OCI-LY3 (cell line): ENCODE measurements around the gene APBA1.

Source experiments
- EZH2phosphoT487 ChIP-seq: fragments of 200-600 bp; shearing (Covaris generic); IDR thresholded peaks from 2 replicates; pipeline ENCODE4 v1.6.1; 2018; ENCODE audit warnings: antibody characterized with exemption, mixed run types, low read depth
- TF ChIP-seq, protein P1 (sequence below): fragments of 200-600, 300-600 bp; sonication (generic); IDR thresholded peaks from 2 replicates; pipeline ENCODE4 v1.5.1; 2014; ENCODE audit warnings: antibody characterized with exemption, low read length, low read depth

DNA sequence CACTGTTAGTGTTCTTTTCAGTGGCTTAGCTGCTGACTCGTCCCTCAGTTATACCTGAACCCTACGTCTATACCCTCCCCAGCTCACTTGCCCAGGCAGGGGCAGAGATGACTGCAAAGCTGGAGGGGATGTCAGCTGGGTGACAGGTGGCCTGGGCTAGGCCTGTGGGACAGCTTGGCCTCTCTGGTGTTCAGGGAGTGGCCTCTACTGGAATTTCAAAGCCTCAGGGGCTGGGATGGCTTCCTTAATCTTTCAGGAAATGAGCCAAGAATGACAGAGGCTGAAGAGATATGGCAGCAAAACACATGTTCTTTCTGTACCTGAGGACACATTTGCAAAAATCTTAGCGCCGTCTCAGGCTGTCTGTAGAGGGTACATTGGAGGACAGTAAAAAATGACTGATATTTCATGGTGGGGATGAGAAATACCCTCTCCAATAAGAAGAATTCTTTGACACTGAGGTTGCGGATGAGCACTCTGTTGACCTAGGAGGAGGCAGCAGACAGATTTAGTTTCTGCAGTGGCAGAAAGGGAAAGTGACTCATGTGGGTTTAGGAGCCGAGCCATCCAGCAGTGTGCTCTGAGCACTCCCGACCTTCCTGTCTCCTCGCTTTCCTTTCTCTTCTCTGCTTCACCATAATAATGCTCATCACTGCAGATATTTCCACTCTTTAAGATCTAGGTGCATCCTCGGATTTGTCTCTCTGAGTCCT is 292.7 kb downstream of the APBA1 start:
- TF ChIP-seq, protein P1, sequence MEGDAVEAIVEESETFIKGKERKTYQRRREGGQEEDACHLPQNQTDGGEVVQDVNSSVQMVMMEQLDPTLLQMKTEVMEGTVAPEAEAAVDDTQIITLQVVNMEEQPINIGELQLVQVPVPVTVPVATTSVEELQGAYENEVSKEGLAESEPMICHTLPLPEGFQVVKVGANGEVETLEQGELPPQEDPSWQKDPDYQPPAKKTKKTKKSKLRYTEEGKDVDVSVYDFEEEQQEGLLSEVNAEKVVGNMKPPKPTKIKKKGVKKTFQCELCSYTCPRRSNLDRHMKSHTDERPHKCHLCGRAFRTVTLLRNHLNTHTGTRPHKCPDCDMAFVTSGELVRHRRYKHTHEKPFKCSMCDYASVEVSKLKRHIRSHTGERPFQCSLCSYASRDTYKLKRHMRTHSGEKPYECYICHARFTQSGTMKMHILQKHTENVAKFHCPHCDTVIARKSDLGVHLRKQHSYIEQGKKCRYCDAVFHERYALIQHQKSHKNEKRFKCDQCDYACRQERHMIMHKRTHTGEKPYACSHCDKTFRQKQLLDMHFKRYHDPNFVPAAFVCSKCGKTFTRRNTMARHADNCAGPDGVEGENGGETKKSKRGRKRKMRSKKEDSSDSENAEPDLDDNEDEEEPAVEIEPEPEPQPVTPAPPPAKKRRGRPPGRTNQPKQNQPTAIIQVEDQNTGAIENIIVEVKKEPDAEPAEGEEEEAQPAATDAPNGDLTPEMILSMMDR = no peak
- no peak for TF ChIP-seq EZH2phosphoT487
